Melanocyte of skin (primary cell): ENCODE data around the gene ZNF343. TPM values are rescaled to one million over a fixed set of nuclear protein-coding genes. Genes with fewer than 3 reads are reported as not detected.

ENCODE experiments used
- small RNA-seq, 2 donors: library from RNA; depleted of rRNA; stranded (forward); fragments of <200 nt; gene quantifications; one replicate each; pipeline ENCODE3, GENCODE V24; 2012
- total RNA-seq, 2 donors: library from RNA; depleted of rRNA; stranded (reverse); fragments of >200 nt; gene quantifications; 2 replicates each; pipeline ENCODE4 v1.2.3, GENCODE V29; 2012

The ZNF343 gene
- total RNA-seq = 1 to 10 TPM; 6.2 to 10.0 TPM

DNA sequence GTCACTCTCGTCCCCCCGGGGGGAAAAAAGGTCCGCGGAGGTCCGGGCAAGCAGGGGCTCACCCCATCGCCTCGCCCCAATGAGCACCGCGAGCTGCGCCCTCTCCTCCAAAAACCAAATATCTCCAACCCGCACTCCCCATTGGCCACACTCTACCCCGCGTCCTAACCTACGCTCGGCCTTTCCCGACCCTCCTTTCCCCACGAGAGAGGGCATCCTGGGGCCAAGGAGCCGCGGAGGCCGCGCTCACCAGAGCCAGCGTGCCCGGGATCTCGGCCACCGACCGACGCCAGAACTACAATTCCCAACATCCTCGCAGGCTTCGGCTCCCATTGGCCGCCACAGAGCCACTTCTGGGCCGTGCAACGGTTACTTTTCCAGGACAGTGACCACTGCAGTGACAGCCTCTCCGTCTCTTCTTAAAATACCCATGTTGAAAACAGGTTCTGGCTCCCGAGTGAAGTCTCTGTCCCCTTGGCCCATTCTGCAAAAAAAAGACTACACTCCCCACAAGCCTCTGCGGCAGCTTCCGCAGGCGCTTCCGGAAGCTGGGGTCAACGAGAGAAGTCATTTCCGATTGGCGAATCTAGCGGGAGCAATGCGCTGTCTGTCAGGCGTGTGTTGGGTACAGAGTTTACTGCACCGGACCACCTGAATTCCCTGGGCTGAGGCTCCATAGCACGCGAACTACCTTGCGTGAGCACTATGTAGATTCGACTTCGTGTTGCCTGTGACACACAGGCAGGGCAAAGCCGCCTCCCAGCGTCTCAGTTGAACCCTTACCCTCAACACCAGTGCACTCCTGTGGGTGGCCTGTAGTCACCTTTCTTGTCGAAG, at the start of gene ZNF343:
TSS of gene ZNF343 (minus strand) at position 285 of the 837 bp plus-strand sequence. CDS start 15,020 bp downstream, outside the sequence.

DNA sequence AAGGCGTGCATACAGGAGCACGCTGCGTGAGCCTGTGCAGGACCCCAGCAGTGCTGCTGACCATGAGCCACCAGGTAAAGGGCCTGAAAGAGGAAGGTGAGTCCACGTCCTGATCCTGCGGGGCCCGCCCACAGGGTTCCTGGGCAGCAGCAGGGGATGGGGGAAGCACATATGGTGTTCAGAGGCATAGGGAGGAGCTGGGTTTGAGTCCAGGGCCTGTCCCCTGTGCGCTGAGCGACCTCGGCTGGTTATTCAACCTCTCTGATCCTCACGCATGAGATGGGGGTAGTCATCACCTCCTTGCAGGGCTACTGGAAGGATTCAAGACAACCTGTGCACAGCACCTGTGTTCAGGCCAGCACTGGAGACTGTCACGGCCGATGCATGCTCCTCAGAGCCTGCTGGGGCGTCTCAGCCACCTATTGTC, 27.9 kb upstream of the ZNF343 start, which contains the start of gene TMC2:
TSS of gene TMC2 (plus strand) at position 14 of the 427 bp plus-strand sequence. CDS start at position 63, 49 bp downstream.

DNA sequence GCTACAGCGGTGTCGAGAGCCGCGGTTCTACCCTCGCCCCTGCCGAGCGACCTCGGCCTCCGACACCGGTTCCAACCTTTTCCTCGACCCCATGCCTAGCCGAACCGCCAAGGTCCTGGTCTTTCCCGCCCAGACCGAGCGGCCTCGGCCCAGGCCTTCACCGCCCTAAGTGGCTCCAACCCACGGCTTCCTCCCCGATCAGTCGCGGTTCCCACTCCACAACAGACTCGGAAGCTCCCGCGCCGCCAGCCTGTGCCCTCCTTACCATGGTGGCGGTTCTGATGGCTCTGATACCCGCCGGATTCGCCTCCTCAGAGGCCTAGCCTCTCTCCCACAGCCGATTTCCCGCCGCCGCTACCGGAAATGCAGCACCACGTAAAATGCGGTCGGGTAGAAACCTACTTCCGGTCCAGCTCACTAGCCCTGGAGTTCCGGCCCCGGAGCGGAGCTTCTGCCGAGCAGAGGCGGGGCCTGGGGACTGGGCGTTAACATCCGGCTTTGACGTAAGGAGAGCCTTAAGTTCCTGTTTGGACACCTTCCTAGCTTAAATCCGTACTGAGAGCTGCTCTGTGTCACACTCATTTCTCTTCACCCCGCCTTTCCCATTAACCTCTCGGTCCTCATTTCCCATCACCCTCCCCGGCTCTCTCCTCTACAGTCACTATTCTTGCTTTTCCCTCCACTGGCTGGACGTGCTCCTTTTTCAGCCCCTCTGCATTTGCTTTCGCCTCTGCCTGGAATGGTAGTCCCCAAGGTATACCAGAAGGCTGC, 38.1 kb downstream of the ZNF343 start, which contains the start of gene SNRPB:
TSS of gene SNRPB (minus strand) at position 367 of the 771 bp plus-strand sequence. CDS start at position 268, 99 bp downstream.

Small RNA genes lying within 50 kb of the gene (small RNA-seq; reads per million reads assigned to genes)
- gene RF00019 = 0 reads per million in 2 donors

Other genes starting within 250 kb of the ZNF343 start
- gene TGM3, start 212.9 kb downstream of the ZNF343 start, total RNA-seq = not detected
- not detected for gene TGM6, start 128.0 kb downstream of the ZNF343 start, total RNA-seq
- gene SNRPB, start 38.1 kb downstream of the ZNF343 start, total RNA-seq = 100 to 1,000 TPM; 181 to 324 TPM
- under 1 TPM in 1 of 2 donors, not detected in 1; under 0.01 TPM for gene TMC2, start 27.7 kb upstream of the ZNF343 start, total RNA-seq
- gene NOP56, start 143.7 kb upstream of the ZNF343 start, total RNA-seq = 100 to 1,000 TPM; 118 to 262 TPM
- 100 to 1,000 TPM in 1 of 2 donors, 10 to 100 TPM in 1; 80.2 to 103 TPM for gene IDH3B, start 155.3 kb upstream of the ZNF343 start, total RNA-seq
- under 1 TPM in 1 of 2 donors, not detected in 1; 0.34 TPM for gene EBF4, start 183.9 kb upstream of the ZNF343 start, total RNA-seq